HFF-Myc (cell line): ENCODE results near the gene ADAMTS14.
"Not testable (repeated sequence)": the region's sequence is repeated elsewhere in the genome, so short reads cannot be mapped to it uniquely, and the experiment has no call there.

Experiments used
- DNase-seq: peaks from one replicate; pipeline ENCODE4 v3.0.0-alpha.2; 2011; ENCODE audit warnings: low read depth; ENCODE audit errors: extremely low read depth
- H3K4me3 ChIP-seq: replicated peaks from 2 replicates; pipeline ENCODE4 v1.5.1; 2011; ENCODE audit warnings: low read depth, mild to moderate bottlenecking, control low read depth, low read length
- CTCF ChIP-seq: IDR thresholded peaks from 2 replicates; pipeline ENCODE4 v1.5.1; 2012; ENCODE audit warnings: mild to moderate bottlenecking, low read depth, low read length, control low read depth; ENCODE audit errors: missing control alignments

ADAMTS14 gene

GRCh38 chr10:70644959-70645358 lies 27.3 kb upstream of the ADAMTS14 start:
- DNase-seq, H3K4me3 ChIP-seq: not testable (repeated sequence)

- TF ChIP-seq CTCF: no peak
- DNase-seq: no peak
- H3K4me3 ChIP-seq: no peak overlapping the region
These were observed 25.2 kb upstream of the ADAMTS14 start for GRCh38 chr10:70647086-70647485.

DNA sequence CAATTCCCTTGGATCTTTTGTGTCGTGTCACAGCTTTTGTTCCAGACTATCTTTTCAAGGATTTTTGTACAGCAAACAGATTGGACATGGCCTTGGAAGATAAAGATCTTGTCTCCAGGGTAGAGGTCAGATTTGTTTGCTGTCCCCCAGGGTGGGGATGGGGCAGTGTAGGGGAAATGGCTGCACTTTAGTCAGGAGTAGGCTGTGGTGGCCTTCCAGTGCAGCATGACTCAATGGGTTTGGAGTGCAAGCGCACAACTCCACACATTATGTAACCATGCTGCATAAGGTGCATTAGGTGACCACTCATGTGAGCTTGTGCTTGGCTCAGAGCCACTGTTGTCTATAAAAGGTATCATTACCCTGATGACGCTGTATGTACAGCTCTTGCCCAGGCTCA lies 23.9 kb upstream of the ADAMTS14 start:
- no peak for TF ChIP-seq CTCF
- no peak for DNase-seq
- no peak overlapping the region for H3K4me3 ChIP-seq

GRCh38 chr10:70649526-70649925 lies 22.8 kb upstream of the ADAMTS14 start:
- no peak overlapping the region for H3K4me3 ChIP-seq
- TF ChIP-seq CTCF: no peak
- no peak for DNase-seq

GRCh38 chr10:70650104-70650503 lies 22.2 kb upstream of the ADAMTS14 start:
- no peak for TF ChIP-seq CTCF
- no peak overlapping the region for H3K4me3 ChIP-seq
- no peak for DNase-seq

DNA sequence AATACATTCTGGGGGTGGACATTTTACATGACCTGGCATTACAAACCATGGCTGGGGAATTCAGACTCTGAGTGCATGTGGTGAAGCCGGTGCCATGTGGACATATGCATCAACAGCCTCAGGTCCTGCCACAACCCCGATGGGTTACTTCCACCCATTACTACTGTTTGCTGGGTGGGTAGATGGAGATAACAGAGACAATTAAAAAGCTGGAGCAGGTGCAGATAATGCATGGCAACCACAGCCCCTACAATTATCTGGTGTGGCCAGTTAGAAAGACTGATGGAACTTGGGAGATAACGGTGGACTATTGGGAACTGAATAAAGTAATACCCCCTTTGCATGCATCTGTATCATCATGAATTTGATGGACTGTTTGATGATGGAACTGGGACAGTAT lies 21.6 kb upstream of the ADAMTS14 start:
- TF ChIP-seq CTCF: no peak
- DNase-seq: no peak

DNA sequence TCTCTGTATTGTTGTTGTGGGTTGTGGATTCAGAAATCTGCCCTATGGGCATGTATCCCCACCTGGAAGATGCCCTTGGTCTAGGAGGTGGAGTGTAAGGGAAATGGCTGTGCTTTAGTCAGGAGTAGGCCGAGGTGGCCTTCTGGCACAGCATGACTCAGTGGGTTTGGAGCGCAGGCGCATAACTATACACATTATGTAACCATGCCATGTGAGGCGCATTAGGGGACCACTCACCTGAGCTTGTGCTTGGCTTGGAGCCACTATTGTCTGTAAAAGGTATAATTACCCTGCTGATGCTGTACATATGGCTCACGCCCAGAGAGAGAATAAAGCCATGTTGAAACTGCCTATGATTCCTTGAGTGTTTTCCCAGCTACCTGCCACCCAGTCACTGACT lies 20.6 kb upstream of the ADAMTS14 start:
- TF ChIP-seq CTCF: no peak
- no peak overlapping the region for H3K4me3 ChIP-seq
- DNase-seq: no peak

More for the DNA sequence above, 21.6 kb upstream of the ADAMTS14 start:
- H3K4me3 ChIP-seq: no peak overlapping the region
